HEK293 (cell line): Measurements from ENCODE around the gene SYNDIG1.

Experiments used
- CTCF ChIA-PET: fragments of 350-600 bp; formaldehyde crosslinking; extraction: SDS; loops from one replicate; lab custom pipeline; 2021; ENCODE audit warnings: antibody characterized with exemption; lab: Yijun Ruan, JAX
- POLR2A ChIA-PET: fragments of 300-600 bp; formaldehyde crosslinking; extraction: SDS; loops from one replicate; lab custom pipeline; 2020; ENCODE audit warnings: antibody characterized with exemption, inconsistent platforms; lab: Yijun Ruan, JAX
- H3K27ac ChIP-seq: fragments of 200-500 bp; sonication (Bioruptor generic); 2 replicates; pipeline ENCODE4 v1.5.1; 2014; ENCODE audit warnings: low read depth, low read length, control low read depth, inconsistent platforms; ENCODE audit errors: extremely low read depth
- H3K36me3 ChIP-seq, 2 experiments: fragments of 200-500 bp in 1 of 2; sonication (Bioruptor generic) in 1 of 2; 1 replicate in 1 of 2; 2 replicates in 1 of 2; pipeline ENCODE4 v1.5.1; 2014 to 2017; ENCODE audit warnings: inconsistent platforms in 2 of 2, low read length in 2 of 2; ENCODE audit not compliant: control insufficient read depth in 2 of 2, insufficient read depth in 1 of 2
- H3K4me1 ChIP-seq: fragments of 200-500 bp; sonication (Bioruptor generic); 2 replicates; pipeline ENCODE4 v1.5.1; 2014; ENCODE audit warnings: mild to moderate bottlenecking, low read length, inconsistent platforms; ENCODE audit not compliant: control insufficient read depth, insufficient read depth
- H3K4me3 ChIP-seq: 2 replicates; pipeline ENCODE4 v1.5.1; 2011; ENCODE audit warnings: low read depth, mild to moderate bottlenecking, control low read depth, low read length, moderate library complexity
- H3K9me3 ChIP-seq: fragments of 200-500 bp; sonication (Bioruptor generic); 2 replicates; pipeline ENCODE4 v1.5.1; 2014; ENCODE audit warnings: low read depth, low read length, inconsistent platforms; ENCODE audit not compliant: control insufficient read depth, insufficient read depth
- FEZF1 ChIP-seq: fragments of 450-650 bp; formaldehyde crosslinking; IDR thresholded peaks from 2 replicates; pipeline ENCODE4 v1.5.1; 2016; ENCODE audit warnings: missing biosample characterization, missing genetic modification characterization
- GLI4 ChIP-seq: fragments of 450-650 bp; formaldehyde crosslinking; IDR thresholded peaks from 2 replicates; pipeline ENCODE4 v1.5.1; 2016; ENCODE audit warnings: missing biosample characterization, missing genetic modification characterization
- GLIS1 ChIP-seq: fragments of 450-650 bp; formaldehyde crosslinking; IDR thresholded peaks from 2 replicates; pipeline ENCODE4 v1.5.1; 2016; ENCODE audit warnings: missing biosample characterization, missing genetic modification characterization
- MZF1 ChIP-seq: fragments of 450-650 bp; formaldehyde crosslinking; IDR thresholded peaks from 2 replicates; pipeline ENCODE4 v1.5.1; 2017; ENCODE audit warnings: missing biosample characterization, missing genetic modification characterization, borderline replicate concordance
- REPIN1 ChIP-seq: fragments of 450-650 bp; formaldehyde crosslinking; IDR thresholded peaks from 2 replicates; pipeline ENCODE4 v1.5.1; 2017; ENCODE audit warnings: missing biosample characterization, missing genetic modification characterization, low read depth
- SCRT1 ChIP-seq: fragments of 450-650 bp; formaldehyde crosslinking; IDR thresholded peaks from 2 replicates; pipeline ENCODE4 v1.5.1; 2016; ENCODE audit warnings: missing biosample characterization, missing genetic modification characterization, borderline replicate concordance
- TRIM28 ChIP-seq: IDR thresholded peaks from 2 replicates; pipeline ENCODE4 v1.6.1; 2011; ENCODE audit warnings: low read length, control low read depth, borderline replicate concordance
- YY2 ChIP-seq: fragments of 450-650 bp; formaldehyde crosslinking; IDR thresholded peaks from 2 replicates; pipeline ENCODE4 v1.5.1; 2016; ENCODE audit warnings: missing biosample characterization, missing genetic modification characterization
- ZIC2 ChIP-seq: fragments of 450-650 bp; formaldehyde crosslinking; IDR thresholded peaks from 2 replicates; pipeline ENCODE4 v1.5.1; 2016; ENCODE audit warnings: missing biosample characterization, missing genetic modification characterization
- ZNF132 ChIP-seq: fragments of 450-650 bp; formaldehyde crosslinking; IDR thresholded peaks from 2 replicates; pipeline ENCODE4 v1.5.1; 2017; ENCODE audit warnings: missing biosample characterization, missing genetic modification characterization, borderline replicate concordance
- ZNF169 ChIP-seq: fragments of 450-650 bp; formaldehyde crosslinking; IDR thresholded peaks from 2 replicates; pipeline ENCODE4 v1.5.1; 2016; ENCODE audit warnings: missing biosample characterization, missing genetic modification characterization
- ZNF223 ChIP-seq: fragments of 450-650 bp; formaldehyde crosslinking; IDR thresholded peaks from 2 replicates; pipeline ENCODE4 v1.5.1; 2016; ENCODE audit warnings: missing biosample characterization, missing genetic modification characterization
- ZNF335 ChIP-seq: fragments of 450-650 bp; formaldehyde crosslinking; conservative IDR thresholded peaks from 2 replicates; pipeline ENCODE4 v1.5.1; 2016; ENCODE audit warnings: missing biosample characterization, missing genetic modification characterization
- ZNF433 ChIP-seq: fragments of 450-650 bp; formaldehyde crosslinking; IDR thresholded peaks from 2 replicates; pipeline ENCODE4 v1.5.1; 2016; ENCODE audit warnings: missing biosample characterization, missing genetic modification characterization, low read depth
- ZNF514 ChIP-seq: fragments of 450-650 bp; formaldehyde crosslinking; IDR thresholded peaks from 2 replicates; pipeline ENCODE4 v1.5.1; 2016; ENCODE audit warnings: missing biosample characterization, missing genetic modification characterization
- ZNF558 ChIP-seq: fragments of 450-650 bp; formaldehyde crosslinking; IDR thresholded peaks from 2 replicates; pipeline ENCODE4 v1.5.1; 2016; ENCODE audit warnings: missing biosample characterization, missing genetic modification characterization
- ZNF560 ChIP-seq: fragments of 450-650 bp; formaldehyde crosslinking; IDR thresholded peaks from 2 replicates; pipeline ENCODE4 v1.5.1; 2017; ENCODE audit warnings: missing biosample characterization, missing genetic modification characterization, borderline replicate concordance
- ZNF629 ChIP-seq: fragments of 450-650 bp; formaldehyde crosslinking; IDR thresholded peaks from 2 replicates; pipeline ENCODE4 v1.5.1; 2017; ENCODE audit warnings: missing biosample characterization, missing genetic modification characterization
- ZNF785 ChIP-seq: fragments of 450-650 bp; formaldehyde crosslinking; IDR thresholded peaks from 2 replicates; pipeline ENCODE4 v1.5.1; 2016; ENCODE audit warnings: missing biosample characterization, missing genetic modification characterization
- TF ChIP-seq, protein P1 (sequence below): fragments of 450-650 bp; formaldehyde crosslinking; conservative IDR thresholded peaks from 2 replicates; pipeline ENCODE4 v1.5.1; 2016; ENCODE audit warnings: low read depth, missing biosample characterization, missing genetic modification characterization
- TF ChIP-seq, protein P2 (sequence below): fragments of 450-650 bp; formaldehyde crosslinking; IDR thresholded peaks from 2 replicates; pipeline ENCODE4 v1.5.1; 2016; ENCODE audit warnings: missing biosample characterization, missing genetic modification characterization, borderline replicate concordance
- TF ChIP-seq, protein P3 (sequence below): fragments of 450-650 bp; formaldehyde crosslinking; IDR thresholded peaks from 2 replicates; pipeline ENCODE4 v1.5.1; 2017; ENCODE audit warnings: missing biosample characterization, mild to moderate bottlenecking, missing genetic modification characterization, moderate library complexity
- TF ChIP-seq, protein P4 (sequence below): fragments of 450-650 bp; formaldehyde crosslinking; IDR thresholded peaks from 2 replicates; pipeline ENCODE4 v1.5.1; 2016; ENCODE audit warnings: missing biosample characterization, missing genetic modification characterization, low read depth
- TF ChIP-seq, protein P5 (sequence below): fragments of 450-650 bp; formaldehyde crosslinking; IDR thresholded peaks from 2 replicates; pipeline ENCODE4 v1.5.1; 2016; ENCODE audit warnings: missing biosample characterization, missing genetic modification characterization

Gene SYNDIG1

DNA sequence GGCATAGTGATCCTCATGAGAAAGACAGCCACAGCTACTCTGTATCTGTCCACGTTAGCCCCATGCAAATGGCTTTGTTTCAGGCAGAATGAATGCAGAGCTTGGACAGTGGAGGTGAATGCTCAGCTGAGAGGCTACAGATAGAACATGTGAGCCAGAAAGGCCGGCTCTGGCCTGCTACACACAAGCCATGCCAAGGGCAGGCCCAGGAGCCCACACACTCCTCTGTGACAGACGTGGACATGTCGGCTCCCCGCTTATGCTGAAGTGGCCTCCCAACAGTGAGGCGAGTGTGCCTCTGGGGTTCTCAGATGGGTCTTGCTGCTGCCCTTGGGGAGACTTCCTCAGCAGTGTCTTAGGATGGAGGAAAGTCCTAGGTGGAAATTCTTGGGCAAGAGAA is 159.6 kb downstream of the SYNDIG1 start (continued):
- TF ChIP-seq ZNF560 (tag by site-specific recombination): no peak
- TF ChIP-seq, protein P1, sequence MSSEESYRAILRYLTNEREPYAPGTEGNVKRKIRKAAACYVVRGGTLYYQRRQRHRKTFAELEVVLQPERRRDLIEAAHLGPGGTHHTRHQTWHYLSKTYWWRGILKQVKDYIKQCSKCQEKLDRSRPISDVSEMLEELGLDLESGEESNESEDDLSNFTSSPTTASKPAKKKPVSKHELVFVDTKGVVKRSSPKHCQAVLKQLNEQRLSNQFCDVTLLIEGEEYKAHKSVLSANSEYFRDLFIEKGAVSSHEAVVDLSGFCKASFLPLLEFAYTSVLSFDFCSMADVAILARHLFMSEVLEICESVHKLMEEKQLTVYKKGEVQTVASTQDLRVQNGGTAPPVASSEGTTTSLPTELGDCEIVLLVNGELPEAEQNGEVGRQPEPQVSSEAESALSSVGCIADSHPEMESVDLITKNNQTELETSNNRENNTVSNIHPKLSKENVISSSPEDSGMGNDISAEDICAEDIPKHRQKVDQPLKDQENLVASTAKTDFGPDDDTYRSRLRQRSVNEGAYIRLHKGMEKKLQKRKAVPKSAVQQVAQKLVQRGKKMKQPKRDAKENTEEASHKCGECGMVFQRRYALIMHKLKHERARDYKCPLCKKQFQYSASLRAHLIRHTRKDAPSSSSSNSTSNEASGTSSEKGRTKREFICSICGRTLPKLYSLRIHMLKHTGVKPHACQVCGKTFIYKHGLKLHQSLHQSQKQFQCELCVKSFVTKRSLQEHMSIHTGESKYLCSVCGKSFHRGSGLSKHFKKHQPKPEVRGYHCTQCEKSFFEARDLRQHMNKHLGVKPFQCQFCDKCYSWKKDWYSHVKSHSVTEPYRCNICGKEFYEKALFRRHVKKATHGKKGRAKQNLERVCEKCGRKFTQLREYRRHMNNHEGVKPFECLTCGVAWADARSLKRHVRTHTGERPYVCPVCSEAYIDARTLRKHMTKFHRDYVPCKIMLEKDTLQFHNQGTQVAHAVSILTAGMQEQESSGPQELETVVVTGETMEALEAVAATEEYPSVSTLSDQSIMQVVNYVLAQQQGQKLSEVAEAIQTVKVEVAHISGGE (tag by site-specific recombination): no peak
- TF ChIP-seq MZF1 (tag by site-specific recombination): no peak
- TF ChIP-seq, protein P2, sequence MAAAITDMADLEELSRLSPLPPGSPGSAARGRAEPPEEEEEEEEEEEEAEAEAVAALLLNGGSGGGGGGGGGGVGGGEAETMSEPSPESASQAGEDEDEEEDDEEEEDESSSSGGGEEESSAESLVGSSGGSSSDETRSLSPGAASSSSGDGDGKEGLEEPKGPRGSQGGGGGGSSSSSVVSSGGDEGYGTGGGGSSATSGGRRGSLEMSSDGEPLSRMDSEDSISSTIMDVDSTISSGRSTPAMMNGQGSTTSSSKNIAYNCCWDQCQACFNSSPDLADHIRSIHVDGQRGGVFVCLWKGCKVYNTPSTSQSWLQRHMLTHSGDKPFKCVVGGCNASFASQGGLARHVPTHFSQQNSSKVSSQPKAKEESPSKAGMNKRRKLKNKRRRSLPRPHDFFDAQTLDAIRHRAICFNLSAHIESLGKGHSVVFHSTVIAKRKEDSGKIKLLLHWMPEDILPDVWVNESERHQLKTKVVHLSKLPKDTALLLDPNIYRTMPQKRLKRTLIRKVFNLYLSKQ (tag by site-specific recombination): no peak
- no peak for TF ChIP-seq ZNF335

DNA sequence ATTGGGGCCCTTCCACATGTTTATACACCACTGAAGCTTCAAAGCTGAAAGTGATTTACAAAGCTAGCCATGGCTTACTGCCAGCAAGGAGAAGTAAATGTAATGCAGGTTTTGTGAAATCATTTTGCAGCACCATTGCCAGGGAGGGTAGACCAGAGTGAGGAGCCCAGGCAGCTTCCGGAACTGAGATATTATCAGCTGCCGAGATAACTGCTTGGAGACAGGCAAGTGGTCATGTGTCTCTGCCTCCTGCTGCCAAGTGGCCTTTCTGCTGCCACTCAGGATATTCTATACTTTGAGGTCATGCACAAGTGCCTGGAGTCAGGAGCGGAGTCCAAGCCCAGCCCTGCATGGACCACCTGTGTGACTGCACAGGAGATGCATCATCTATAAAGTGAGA is 160.2 kb downstream of the SYNDIG1 start:
- ChIA-PET CTCF (no interaction called here), POLR2A (no interaction called here)
- H3K9me3 ChIP-seq: no peaks in the 10 kb centered on the region
- no peak overlapping the region for H3K4me3 ChIP-seq
- no peaks in the 10 kb centered on the region for H3K36me3 ChIP-seq
- no peak overlapping the region for H3K27ac ChIP-seq
- TF ChIP-seq YY2 (tag by site-specific recombination) (no peak), ZNF514 (tag by site-specific recombination) (no peak), ZNF169 (tag by site-specific recombination) (no peak), ZNF223 (no peak), REPIN1 (no peak), ZNF629 (tag by site-specific recombination) (no peak), ZNF433 (tag by site-specific recombination) (no peak), ZNF785 (tag by site-specific recombination) (no peak), FEZF1 (tag by site-specific recombination) (peak; percentile 91), SCRT1 (tag by site-specific recombination) (0 out of 2 replicates have a peak, but pooled peaks have one; percentile 17), ZNF558 (no peak), GLIS1 (peak; percentile 40; the same call in 1 of the 2 replicates), ZIC2 (tag by site-specific recombination) (peak; percentile 18; the same call in 1 of the 2 replicates), TRIM28 (peak; percentile 81), GLI4 (tag by site-specific recombination) (no peak), ZNF132 (no peak)
- TF ChIP-seq, protein P3, sequence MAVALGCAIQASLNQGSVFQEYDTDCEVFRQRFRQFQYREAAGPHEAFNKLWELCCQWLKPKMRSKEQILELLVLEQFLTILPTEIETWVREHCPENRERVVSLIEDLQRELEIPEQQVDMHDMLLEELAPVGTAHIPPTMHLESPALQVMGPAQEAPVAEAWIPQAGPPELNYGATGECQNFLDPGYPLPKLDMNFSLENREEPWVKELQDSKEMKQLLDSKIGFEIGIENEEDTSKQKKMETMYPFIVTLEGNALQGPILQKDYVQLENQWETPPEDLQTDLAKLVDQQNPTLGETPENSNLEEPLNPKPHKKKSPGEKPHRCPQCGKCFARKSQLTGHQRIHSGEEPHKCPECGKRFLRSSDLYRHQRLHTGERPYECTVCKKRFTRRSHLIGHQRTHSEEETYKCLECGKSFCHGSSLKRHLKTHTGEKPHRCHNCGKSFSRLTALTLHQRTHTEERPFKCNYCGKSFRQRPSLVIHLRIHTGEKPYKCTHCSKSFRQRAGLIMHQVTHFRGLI: no peak
- TF ChIP-seq, protein P4, sequence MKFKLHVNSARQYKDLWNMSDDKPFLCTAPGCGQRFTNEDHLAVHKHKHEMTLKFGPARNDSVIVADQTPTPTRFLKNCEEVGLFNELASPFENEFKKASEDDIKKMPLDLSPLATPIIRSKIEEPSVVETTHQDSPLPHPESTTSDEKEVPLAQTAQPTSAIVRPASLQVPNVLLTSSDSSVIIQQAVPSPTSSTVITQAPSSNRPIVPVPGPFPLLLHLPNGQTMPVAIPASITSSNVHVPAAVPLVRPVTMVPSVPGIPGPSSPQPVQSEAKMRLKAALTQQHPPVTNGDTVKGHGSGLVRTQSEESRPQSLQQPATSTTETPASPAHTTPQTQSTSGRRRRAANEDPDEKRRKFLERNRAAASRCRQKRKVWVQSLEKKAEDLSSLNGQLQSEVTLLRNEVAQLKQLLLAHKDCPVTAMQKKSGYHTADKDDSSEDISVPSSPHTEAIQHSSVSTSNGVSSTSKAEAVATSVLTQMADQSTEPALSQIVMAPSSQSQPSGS (tag by site-specific recombination): no peak
- TF ChIP-seq, protein P2 (tag by site-specific recombination): no peak
- TF ChIP-seq, protein P5, sequence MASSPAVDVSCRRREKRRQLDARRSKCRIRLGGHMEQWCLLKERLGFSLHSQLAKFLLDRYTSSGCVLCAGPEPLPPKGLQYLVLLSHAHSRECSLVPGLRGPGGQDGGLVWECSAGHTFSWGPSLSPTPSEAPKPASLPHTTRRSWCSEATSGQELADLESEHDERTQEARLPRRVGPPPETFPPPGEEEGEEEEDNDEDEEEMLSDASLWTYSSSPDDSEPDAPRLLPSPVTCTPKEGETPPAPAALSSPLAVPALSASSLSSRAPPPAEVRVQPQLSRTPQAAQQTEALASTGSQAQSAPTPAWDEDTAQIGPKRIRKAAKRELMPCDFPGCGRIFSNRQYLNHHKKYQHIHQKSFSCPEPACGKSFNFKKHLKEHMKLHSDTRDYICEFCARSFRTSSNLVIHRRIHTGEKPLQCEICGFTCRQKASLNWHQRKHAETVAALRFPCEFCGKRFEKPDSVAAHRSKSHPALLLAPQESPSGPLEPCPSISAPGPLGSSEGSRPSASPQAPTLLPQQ (tag by site-specific recombination): no peak
- peaks cover 6% of the 10 kb centered on the region; the same call in 1 of the 2 replicates for H3K4me1 ChIP-seq
